HG02571 (cell line): ENCODE results near the gene LY9.
A peak's percentile ranks its signal among the peaks of the same experiment; 100 is the strongest.
"Not testable (repeated sequence)": the region's sequence is repeated elsewhere in the genome, so short reads cannot be mapped to it uniquely, and the experiment has no call there.

Experiments used
- ATAC-seq: cut with Tn5 transposase; IDR thresholded peaks from one replicate; pipeline ENCODE4 v1.9.1; 2021; ENCODE audit warnings: mild to moderate bottlenecking, moderate library complexity; ENCODE audit not compliant: unreplicated experiment

The LY9 gene

DNA sequence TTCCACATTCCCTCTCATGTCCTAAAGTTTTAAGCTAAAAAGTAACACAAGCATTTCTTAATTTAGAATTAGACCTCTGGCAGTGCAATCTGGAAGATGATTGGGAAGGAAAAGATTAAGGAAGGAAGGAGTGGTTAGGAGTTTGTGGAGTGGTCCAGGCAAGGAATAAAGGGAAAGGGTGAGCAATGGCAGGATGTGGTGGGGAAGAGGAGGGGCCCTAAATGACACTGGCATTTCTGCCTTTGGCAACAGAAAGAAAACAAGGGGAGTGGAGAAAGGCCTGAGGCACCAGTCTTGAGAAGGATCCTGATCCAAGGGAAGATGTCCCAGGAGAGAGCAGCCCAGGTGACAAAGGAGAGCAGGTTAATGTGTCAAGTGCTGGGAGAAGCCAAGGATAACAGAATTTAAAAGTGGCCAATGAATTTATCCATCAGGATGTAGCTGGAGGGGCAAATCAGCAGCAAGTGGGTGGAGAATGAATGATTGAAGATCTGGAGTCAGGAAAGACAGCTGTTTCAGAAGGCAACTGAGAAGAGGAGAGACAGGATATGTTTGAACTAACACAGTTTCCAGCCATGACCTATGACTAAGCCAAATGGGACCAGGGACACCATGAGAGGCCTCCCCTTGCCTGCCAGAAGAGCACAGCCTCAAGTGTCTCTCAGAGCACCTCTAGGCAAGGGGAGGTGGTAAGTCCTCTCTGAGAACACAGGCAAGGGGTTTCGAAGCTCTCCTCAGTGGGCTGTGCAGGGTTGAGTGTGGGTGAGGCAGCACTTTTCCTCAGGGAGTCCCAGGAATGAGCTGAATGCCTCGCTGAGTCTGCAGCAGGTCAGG lies 20.9 kb upstream of the LY9 start:
- no peak for ATAC-seq

- ATAC-seq, result no peak
Observed at GRCh38 chr1:160776178-160776577, 19.8 kb upstream of the LY9 start.

DNA sequence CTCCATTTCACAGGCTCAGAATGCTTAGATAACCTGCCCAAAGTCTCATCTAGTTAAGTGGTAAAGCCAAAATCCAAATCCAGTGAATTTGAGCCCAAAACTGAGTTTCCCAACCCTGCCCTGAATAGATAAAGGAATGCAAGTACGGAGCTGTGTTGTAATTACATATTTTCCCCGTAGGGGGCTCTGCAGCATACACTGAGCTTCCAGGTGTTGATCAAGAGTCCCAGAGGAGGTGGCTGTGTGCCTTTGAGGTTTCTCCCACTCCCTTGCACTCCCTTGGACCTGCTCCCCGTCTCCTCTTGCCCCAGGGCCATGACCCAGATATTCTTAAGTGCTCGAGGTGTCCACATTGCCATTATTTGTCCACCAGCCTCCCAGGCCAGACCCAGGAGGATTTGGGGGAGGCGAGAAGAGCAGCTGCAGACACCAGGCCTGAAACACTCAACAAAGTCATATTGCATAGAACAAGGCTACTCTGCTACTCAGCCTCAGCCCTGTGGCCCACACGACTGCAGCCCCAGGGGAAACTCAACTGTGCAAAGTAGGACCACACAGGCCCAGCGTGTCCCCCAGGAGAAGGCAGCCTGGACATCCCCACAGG lies 18.4 kb upstream of the LY9 start:
- no peak for ATAC-seq

GRCh38 chr1:160778976-160779375 lies 17.0 kb upstream of the LY9 start:
- ATAC-seq, result no peak

DNA sequence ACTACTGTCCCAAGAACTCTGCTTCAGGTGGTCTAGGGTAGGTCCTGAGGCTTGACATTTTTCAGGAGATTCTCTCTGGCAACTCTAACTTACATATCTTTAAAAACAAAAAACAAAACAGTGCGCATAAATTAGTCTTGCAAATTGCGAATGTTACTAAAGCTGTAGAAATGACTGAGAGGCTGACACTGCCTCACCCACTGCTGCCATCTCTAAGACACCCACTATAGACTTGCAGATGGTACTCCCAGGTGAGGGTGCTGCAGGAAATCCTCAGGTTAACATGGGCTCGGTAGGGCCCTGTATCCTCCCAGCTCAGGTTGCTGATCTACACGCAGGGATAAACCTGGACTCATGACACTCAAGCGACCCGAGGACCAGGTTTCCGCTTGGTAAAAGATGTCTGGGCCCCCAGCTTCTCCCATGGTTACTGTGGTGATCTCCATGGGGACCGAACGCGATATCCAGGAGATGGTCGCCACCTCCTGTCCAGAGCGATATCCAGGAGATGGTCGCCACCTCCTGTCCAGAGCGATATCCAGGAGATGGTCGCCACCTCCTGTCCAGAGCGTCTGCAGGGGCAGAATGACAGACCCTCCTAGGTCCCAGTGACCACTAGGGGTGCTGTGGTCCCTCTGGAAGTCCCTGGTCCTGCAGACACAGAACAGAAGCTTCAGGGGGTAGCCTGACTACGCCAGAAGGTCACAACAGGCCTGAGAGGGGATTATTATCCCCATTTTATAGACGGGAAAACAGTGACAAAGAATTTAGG lies 16.2 kb upstream of the LY9 start:
- ATAC-seq, result no peak

GRCh38 chr1:160780398-160780755 lies 15.6 kb upstream of the LY9 start:
- ATAC-seq, result no peak

- ATAC-seq, result no peak
Observed at GRCh38 chr1:160781186-160781766, 14.7 kb upstream of the LY9 start.

GRCh38 chr1:160781914-160782689 lies 13.9 kb upstream of the LY9 start:
- peak; percentile 82 for ATAC-seq

- not testable (repeated sequence) for ATAC-seq
Observed at GRCh38 chr1:160782988-160783765, 12.8 kb upstream of the LY9 start.

DNA sequence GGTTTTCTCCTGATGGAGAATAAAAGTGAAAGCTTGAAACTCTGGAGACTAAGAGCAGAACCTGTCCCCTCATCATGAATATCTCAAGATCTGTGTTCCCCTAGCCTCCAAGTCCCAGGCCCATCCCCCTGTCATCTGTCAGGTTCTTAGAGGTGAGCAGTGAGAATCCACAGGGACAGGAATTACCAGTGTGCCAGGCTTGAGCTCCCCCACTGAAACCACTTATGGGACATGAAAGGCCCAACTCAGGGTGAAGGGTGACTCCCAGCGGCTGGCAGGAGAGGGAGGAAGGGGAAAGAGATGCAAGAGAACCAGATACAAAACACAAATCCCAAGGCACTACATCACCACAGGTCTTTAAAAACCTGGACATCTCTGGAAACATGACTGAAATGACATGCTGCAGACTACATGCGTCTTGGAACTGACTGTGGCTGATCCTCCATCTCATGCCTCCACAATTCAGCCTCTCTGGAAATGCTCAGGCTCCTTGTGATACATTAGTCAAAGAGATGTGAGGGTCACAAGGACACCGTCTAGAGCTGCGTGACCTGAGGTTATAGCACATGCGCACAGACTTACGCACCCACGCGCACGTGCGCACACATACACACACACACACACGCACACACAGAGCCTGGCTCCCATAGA lies 6.8 kb upstream of the LY9 start:
- peak; percentile 29 for ATAC-seq

- ATAC-seq, result peak; percentile 82
Observed at GRCh38 chr1:160789702-160790611, 6.0 kb upstream of the LY9 start.

DNA sequence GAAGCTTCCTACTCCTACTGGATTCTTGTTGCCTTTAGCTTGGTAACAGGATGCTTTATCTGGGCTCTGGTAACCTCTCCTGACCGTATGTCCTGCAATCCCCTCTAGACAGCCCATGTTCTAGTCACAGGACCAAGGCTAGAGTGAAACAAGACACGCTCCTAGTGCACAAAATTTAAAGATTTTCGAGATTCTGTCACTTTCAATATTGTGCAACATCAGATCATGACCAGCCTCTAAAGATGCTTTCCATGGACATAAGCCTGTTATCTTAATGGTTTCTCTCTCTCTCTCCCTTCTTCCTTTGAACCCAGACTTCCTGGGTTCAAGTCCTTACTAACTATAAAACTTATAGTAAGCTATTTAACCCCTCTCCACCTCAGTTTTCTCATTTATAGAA lies 1.6 kb upstream of the LY9 start:
- ATAC-seq, result no peak

- ATAC-seq, result no peak
Observed at GRCh38 chr1:160797271-160797709, 1.3 kb downstream of the LY9 start.

GRCh38 chr1:160797861-160798273 lies 1.9 kb downstream of the LY9 start:
- no peak for ATAC-seq

- ATAC-seq, result no peak
Observed at GRCh38 chr1:160798439-160798838, 2.5 kb downstream of the LY9 start.

DNA sequence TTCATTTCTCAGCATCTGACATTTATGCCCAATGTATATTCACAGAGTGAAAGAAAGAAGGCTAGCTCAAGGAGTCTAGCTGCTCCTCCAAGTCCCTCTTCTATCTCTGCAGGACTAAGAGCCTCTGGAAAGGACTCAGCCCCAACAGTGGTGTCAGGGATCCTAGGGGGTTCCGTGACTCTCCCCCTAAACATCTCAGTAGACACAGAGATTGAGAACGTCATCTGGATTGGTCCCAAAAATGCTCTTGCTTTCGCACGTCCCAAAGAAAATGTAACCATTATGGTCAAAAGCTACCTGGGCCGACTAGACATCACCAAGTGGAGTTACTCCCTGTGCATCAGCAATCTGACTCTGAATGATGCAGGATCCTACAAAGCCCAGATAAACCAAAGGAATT lies 3.7 kb downstream of the LY9 start:
- ATAC-seq, result no peak

DNA sequence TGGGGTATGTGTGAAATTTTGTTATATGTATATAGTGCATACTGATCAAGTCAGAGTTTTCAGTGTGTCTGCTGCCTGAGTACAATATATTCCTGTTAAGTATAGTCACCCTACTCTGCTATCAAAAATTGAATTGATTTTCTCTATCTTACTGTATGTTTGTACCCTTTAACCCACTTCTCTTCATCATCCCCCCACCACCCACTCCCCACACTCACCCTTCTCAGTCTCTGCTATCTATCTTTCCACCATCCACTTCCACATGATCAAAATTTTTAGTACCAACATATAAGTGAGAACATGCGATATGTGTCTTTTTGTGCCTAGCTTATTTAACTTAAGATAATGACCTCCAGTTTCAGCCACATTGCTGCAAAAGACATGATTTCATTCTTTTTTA lies 4.2 kb downstream of the LY9 start:
- ATAC-seq, result no peak

DNA sequence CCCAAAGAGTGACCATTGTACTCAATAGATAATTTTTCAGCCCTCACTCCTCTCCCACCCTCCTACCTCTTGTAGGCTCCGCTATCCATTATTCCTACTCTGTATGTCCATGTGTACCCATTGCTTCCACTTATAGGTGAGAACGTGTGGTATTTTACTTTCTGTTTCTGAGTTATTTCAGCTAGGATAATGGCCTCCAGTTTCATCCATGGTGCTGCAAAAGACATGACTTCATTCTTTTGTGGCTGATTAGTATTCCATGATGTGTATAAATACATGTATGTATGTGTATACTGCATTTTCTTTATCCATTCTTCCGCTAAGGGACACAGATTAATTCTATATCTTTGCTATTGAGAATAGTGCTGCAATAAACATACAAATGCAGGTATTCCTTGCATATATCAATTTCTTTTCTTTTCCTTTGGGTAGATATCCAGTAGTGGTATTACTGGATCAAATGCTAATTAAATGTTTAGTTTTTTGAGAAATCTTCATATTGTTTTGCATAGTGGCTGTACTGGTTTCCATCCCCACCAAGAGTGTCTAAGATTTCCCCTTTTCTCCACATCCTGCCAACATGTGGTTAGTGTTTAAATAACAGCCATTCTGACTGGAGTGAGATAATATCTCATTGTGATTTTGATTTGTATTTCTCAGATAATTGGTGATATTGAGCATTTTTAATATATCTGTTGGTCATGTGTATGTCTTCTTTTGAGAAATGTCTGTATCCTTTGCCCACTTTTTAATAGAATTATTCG lies 4.9 kb downstream of the LY9 start:
- no peak for ATAC-seq
